HepG2 (cell line): ENCODE results near the gene SSH3. TPM values are rescaled to one million over a fixed set of nuclear protein-coding genes. Genes with fewer than 3 reads are reported as not detected.

ENCODE experiments used
- CENPX ChIP-seq: sonication (generic); formaldehyde crosslinking; IDR thresholded peaks from 2 replicates; pipeline ENCODE4 v1.9.0; 2021; ENCODE audit warnings: mild to moderate bottlenecking, missing genetic modification reagents, moderate library complexity
- GLMP ChIP-seq: sonication (generic); formaldehyde crosslinking; IDR thresholded peaks from 2 replicates; pipeline ENCODE4 v1.9.0; 2021; ENCODE audit warnings: missing genetic modification reagents, mild to moderate bottlenecking, borderline replicate concordance
- HNF1A ChIP-seq, 2 experiments: sonication (generic) in 1 of 2; formaldehyde crosslinking in 1 of 2; IDR thresholded peaks; 2 replicates each; pipeline versions ENCODE4 v1.4.0 to v1.6.1; 2016 to 2020; ENCODE audit warnings: borderline replicate concordance in 1 of 2, low read depth in 1 of 2, mild to moderate bottlenecking in 1 of 2, missing genetic modification reagents in 1 of 2
- JUN ChIP-seq: sonication (generic); formaldehyde crosslinking; IDR thresholded peaks from 2 replicates; pipeline ENCODE4 v1.4.0; 2020; ENCODE audit warnings: mild to moderate bottlenecking, missing genetic modification reagents
- KLF12 ChIP-seq: sonication (generic); formaldehyde crosslinking; IDR thresholded peaks from 2 replicates; pipeline ENCODE4 v1.4.0; 2020; ENCODE audit warnings: missing genetic modification reagents, borderline replicate concordance
- KLF6 ChIP-seq: IDR thresholded peaks from 2 replicates; pipeline ENCODE4 v1.8.0; 2016; ENCODE audit warnings: missing biosample characterization, missing genetic modification reagents
- MAFK ChIP-seq, 2 experiments: IDR thresholded peaks in 1 of 2; conservative IDR thresholded peaks in 1 of 2; 2 replicates each; pipeline ENCODE4 v1.6.1; 2011; ENCODE audit warnings: improper control_type of control experiment in 2 of 2, low read length in 2 of 2
- MAZ ChIP-seq, 2 experiments: sonication (generic) in 1 of 2; formaldehyde crosslinking in 1 of 2; IDR thresholded peaks; 2 replicates each; pipeline versions ENCODE4 v1.5.0 to v1.6.1; 2012 to 2020; ENCODE audit warnings: low read depth in 2 of 2, mild to moderate bottlenecking in 2 of 2, borderline replicate concordance in 1 of 2, improper control_type of control experiment in 1 of 2, low read length in 1 of 2, missing genetic modification reagents in 1 of 2, moderate library complexity in 1 of 2
- MXD3 ChIP-seq: IDR thresholded peaks from 2 replicates; pipeline ENCODE4 v1.6.1; 2016; ENCODE audit warnings: mild to moderate bottlenecking, missing biosample characterization, missing genetic modification reagents
- PBX3 ChIP-seq: sonication (generic); formaldehyde crosslinking; IDR thresholded peaks from 2 replicates; pipeline ENCODE4 v1.8.1; 2023; ENCODE audit warnings: missing genetic modification reagents, inconsistent platforms, borderline replicate concordance
- PHB2 ChIP-seq: fragments of 450-650 bp; IDR thresholded peaks from 2 replicates; pipeline ENCODE4 v1.6.1; 2018; ENCODE audit not compliant: partially characterized antibody
- ZBTB26 ChIP-seq: IDR thresholded peaks from 2 replicates; pipeline ENCODE4 v1.6.1; 2016; ENCODE audit warnings: missing compliant biosample characterization, missing genetic modification reagents, borderline replicate concordance
- ZBTB33 ChIP-seq: sonication (generic); formaldehyde crosslinking; IDR thresholded peaks from 2 replicates; pipeline ENCODE4 v1.4.0; 2020; ENCODE audit warnings: missing genetic modification reagents
- ZBTB42 ChIP-seq: sonication (generic); formaldehyde crosslinking; IDR thresholded peaks from 2 replicates; pipeline ENCODE4 v1.5.0; 2020; ENCODE audit warnings: mild to moderate bottlenecking, missing genetic modification reagents
- ZNF343 ChIP-seq: sonication (generic); formaldehyde crosslinking; IDR thresholded peaks from 2 replicates; pipeline ENCODE4 v1.4.0; 2020; ENCODE audit warnings: mild to moderate bottlenecking, missing genetic modification reagents
- ZNF468 ChIP-seq: sonication (generic); formaldehyde crosslinking; IDR thresholded peaks from 2 replicates; pipeline ENCODE4 v1.8.0; 2022; ENCODE audit warnings: mild to moderate bottlenecking, moderate library complexity, missing genetic modification reagents
- ZNF543 ChIP-seq: sonication (generic); formaldehyde crosslinking; IDR thresholded peaks from 2 replicates; pipeline ENCODE4 v1.4.0; 2020; ENCODE audit warnings: mild to moderate bottlenecking, missing genetic modification reagents
- polyA plus RNA-seq, 8 experiments: library from polyadenylated mRNA; depleted of rRNA in 3 of 8; stranded (reverse) in 7 of 8; unstranded in 1 of 8; fragments of >200 nt; fragmentation: Illumina TruSeq in 4 of 8; extraction: Trizol in 4 of 8; gene quantifications; 2 replicates each; pipeline versions ENCODE4 v1.2.1 to v1.2.3, GENCODE V29; 2011 to 2016; ENCODE audit warnings: low read depth in 4 of 8, missing spikeins in 1 of 8, mixed read lengths in 1 of 8; ENCODE audit not compliant: insufficient read depth in 1 of 8
- total RNA-seq, 5 experiments: library from RNA; depleted of rRNA; stranded (reverse); fragments of >200 nt; fragmentation: Illumina TruSeq; extraction: Trizol; gene quantifications; 2 replicates each; pipeline ENCODE4 v1.2.3, GENCODE V29; 2016; ENCODE audit warnings: low read depth in 1 of 5

SSH3 gene
- total and polyA plus RNA-seq, 2 of the 13 experiments (the other 11 are each of a cell fraction or from before 2014, with no cell fraction given): 12.4 to 18.8 TPM

GRCh38 chr11:67303132-67303834 is at the start of gene SSH3 (continued):
- TF ChIP-seq HNF1A (IDR thresholded peaks at IDR 0.05; ENCODE audit: low read depth) (no peak), HNF1A (CRISPR knock-in tag; IDR thresholded peaks at IDR 0.05; ENCODE audit: borderline replicate concordance) (no peak; the same call in 1 of the 2 replicates), ZBTB33 (CRISPR knock-in tag) (no peak), CENPX (no peak), ZNF468 (CRISPR knock-in tag) (0 out of 2 replicates have a peak, but pooled peaks have one; percentile 18), KLF12 (CRISPR knock-in tag) (peak; percentile 46; the same call in 1 of the 2 replicates), KLF6 (CRISPR knock-in tag) (no peak), ZBTB26 (CRISPR knock-in tag) (no peak), MAZ (IDR thresholded peaks at IDR 0.05; ENCODE audit: borderline replicate concordance, low read depth, low read length) (peak; percentile 78), MAZ (CRISPR knock-in tag; IDR thresholded peaks at IDR 0.05; ENCODE audit: low read depth) (peak; percentile 96), MAFK (conservative IDR thresholded peaks at IDR 0.05 in 1 of 2, IDR thresholded peaks at IDR 0.05 in 1 of 2; ENCODE audit: low read length in 2 of 2) (no peak), ZNF343 (CRISPR knock-in tag) (0 out of 2 replicates have a peak, but pooled peaks have one; percentile 27), JUN (no peak), MXD3 (CRISPR knock-in tag) (no peak; the same call in 1 of the 2 replicates), GLMP (CRISPR knock-in tag) (no peak), ZNF543 (CRISPR knock-in tag) (no peak; the same call in 1 of the 2 replicates), PHB2 (no peak), ZBTB42 (CRISPR knock-in tag) (no peak), PBX3 (CRISPR knock-in tag) (no peak)
